Kidney (tissue), 14 donors: Measurements from ENCODE around the gene ZFAND3. TPM values are rescaled to one million over a fixed set of nuclear protein-coding genes. Genes with fewer than 3 reads are reported as not detected.

ENCODE experiments used
- DNase-seq, 5 donors: peaks; one replicate each; pipeline ENCODE4 v3.0.0-alpha.2; 2013 to 2020
- FAIRE-seq: peaks from 2 replicates; lab custom pipeline; 2012; peaks lifted over from hg19 to GRCh38; lab: Jason Lieb, UNC
- H3K27ac ChIP-seq, 2 donors: one replicate each; pipeline ENCODE4 v1.7.0; 2013; ENCODE audit warnings: low read depth in 2 of 2, low read length in 2 of 2, inconsistent platforms in 1 of 2
- H3K27me3 ChIP-seq: one replicate; pipeline ENCODE4 v1.7.1; 2013; ENCODE audit warnings: low read length, inconsistent platforms; ENCODE audit not compliant: control insufficient read depth, insufficient read depth
- H3K36me3 ChIP-seq, 3 donors: one replicate each; pipeline versions ENCODE4 v1.7.0 to v1.7.1; 2013; ENCODE audit warnings: low read length in 3 of 3, control low read depth in 1 of 3, inconsistent platforms in 1 of 3; ENCODE audit not compliant: insufficient read depth in 3 of 3, control insufficient read depth in 2 of 3
- H3K4me1 ChIP-seq, 3 donors: one replicate each; pipeline versions ENCODE4 v1.7.0 to v1.7.1; 2013; ENCODE audit warnings: low read length in 3 of 3, inconsistent platforms in 1 of 3, low read depth in 1 of 3; ENCODE audit not compliant: control insufficient read depth in 2 of 3, insufficient read depth in 2 of 3
- H3K4me3 ChIP-seq, 3 donors: one replicate each; pipeline versions ENCODE4 v1.7.0 to v1.8.1; 2013; ENCODE audit warnings: low read length in 3 of 3, control low read depth in 1 of 3, inconsistent platforms in 1 of 3
- H3K9ac ChIP-seq, 3 donors: one replicate each; pipeline versions ENCODE4 v1.7.0 to v1.7.1; 2013; ENCODE audit warnings: low read length in 3 of 3, control low read depth in 1 of 3, inconsistent platforms in 1 of 3
- H3K9me3 ChIP-seq, 3 donors: one replicate each; pipeline versions ENCODE4 v1.7.0 to v1.7.1; 2013; ENCODE audit warnings: low read length in 3 of 3, control low read depth in 1 of 3, inconsistent platforms in 1 of 3; ENCODE audit not compliant: control insufficient read depth in 2 of 3, insufficient read depth in 1 of 3
- CTCF ChIP-seq: IDR thresholded peaks from 3 replicates; pipeline ENCODE4 v1.5.1; 2012; ENCODE audit warnings: mild to moderate bottlenecking, moderate library complexity, borderline replicate concordance; ENCODE audit not compliant: insufficient read depth; ENCODE audit errors: extremely low read depth
- intact Hi-C: fragments of 100-400 bp; cut with DNase I; formaldehyde crosslinking; loops from one replicate; pipeline ENCODE4 v1.11.1; 2022
- polyA plus RNA-seq: library from polyadenylated mRNA; stranded (reverse); fragments of 350-450 nt; fragmentation: Illumina TruSeq; extraction: RNeasy Lipid Tissue Mini Kit (QIAGEN cat#74804); gene quantifications from one replicate; pipeline ENCODE4 v1.2.3, GENCODE V29; 2014; ENCODE audit warnings: low read depth, low replicate concordance; ENCODE audit not compliant: insufficient read depth
- total RNA-seq: library from RNA; stranded (reverse); fragmentation: NEBNext Ultra II Directional; extraction: Animal tissue kit (Norgen Biotek cat#: 25700); gene quantifications from one replicate; pipeline ENCODE4 v1.2.1, GENCODE V29; 2021
- donor health status: control.
- donor health status: control.
- donor health status: control.
- donor health status: control.
- donor health status: control.
- donor health status: DM: yes; HTN: yes; CAD: no.
- donor health status: Normal renal cell carcinoma (clear cell type).

The ZFAND3 gene
- total and polyA plus RNA-seq, 2 donors from 2014 or later, result 44.6 to 104 TPM

- peaks cover 0 to 4% (median 0%) of the 10 kb centered on the region in 3 donors for H3K4me1 ChIP-seq
- no peak for DNase-seq
- H3K9ac ChIP-seq, result no peak overlapping the region
Observed at GRCh38 chr6:37866590-37867507, 47.3 kb downstream of the ZFAND3 start.

GRCh38 chr6:37867756-37868446 is 48.4 kb downstream of the ZFAND3 start:
- no peak for DNase-seq
- Histone ChIP-seq H3K27me3 (no peaks in the 10 kb centered on the region), H3K4me3 (no peak overlapping the region), H3K27ac (no peak overlapping the region), H3K9me3 (no peaks in the 10 kb centered on the region), H3K36me3 (no peaks in the 10 kb centered on the region), H3K4me1 (peaks cover 0 to 4% (median 0%) of the 10 kb centered on the region in 3 donors), H3K9ac (no peak overlapping the region)
- TF ChIP-seq CTCF, result no peak
- intact Hi-C loops, result no loop called here
- no peak for FAIRE-seq

More at GRCh38 chr6:37866590-37867507, 47.3 kb downstream of the ZFAND3 start:
- no peak for FAIRE-seq
- no peaks in the 10 kb centered on the region for H3K9me3 ChIP-seq
- H3K4me3 ChIP-seq, result no peak overlapping the region
- TF ChIP-seq CTCF, result no peak
- H3K36me3 ChIP-seq, result no peaks in the 10 kb centered on the region
- intact Hi-C loops, result no loop called here
- no peak overlapping the region for H3K27ac ChIP-seq
- no peaks in the 10 kb centered on the region for H3K27me3 ChIP-seq

GRCh38 chr6:37868447-37868825 is 48.9 kb downstream of the ZFAND3 start:
- H3K9me3 ChIP-seq, result no peaks in the 10 kb centered on the region
- no peak overlapping the region for H3K27ac ChIP-seq
- no peaks in the 10 kb centered on the region for H3K36me3 ChIP-seq
- no peak for DNase-seq
- no peaks in the 10 kb centered on the region for H3K27me3 ChIP-seq
- TF ChIP-seq CTCF, result no peak
- peaks cover 0 to 4% (median 0%) of the 10 kb centered on the region in 3 donors for H3K4me1 ChIP-seq
- no peak overlapping the region for H3K9ac ChIP-seq
- no peak overlapping the region for H3K4me3 ChIP-seq
- intact Hi-C loops, result no loop called here
- no peak for FAIRE-seq
